Fibroblast of lung (primary cell): ENCODE data around the gene KCTD19. TPM values are rescaled to one million over a fixed set of nuclear protein-coding genes. Genes with fewer than 3 reads are reported as not detected.

ENCODE experiments used
- DNase-seq, 2 donors: peaks; one replicate each; pipeline versions ENCODE4 v3.0.0 to v3.0.0-alpha.2; 2010; ENCODE audit warnings: low read depth in 2 of 2
- H2AFZ ChIP-seq: 2 replicates; pipeline ENCODE4 v1.5.1; 2012; ENCODE audit warnings: low read length, control low read depth, inconsistent platforms
- H3K27ac ChIP-seq: 2 replicates; pipeline ENCODE4 v1.5.1; 2011; ENCODE audit warnings: low read length, control low read depth; ENCODE audit not compliant: insufficient read depth
- H3K27me3 ChIP-seq: 2 replicates; pipeline ENCODE4 v1.5.1; 2011; ENCODE audit warnings: mild to moderate bottlenecking, low read length; ENCODE audit not compliant: control insufficient read depth, insufficient read depth
- H3K36me3 ChIP-seq: 2 replicates; pipeline ENCODE4 v1.5.1; 2011; ENCODE audit warnings: low read length; ENCODE audit not compliant: control insufficient read depth, insufficient read depth
- H3K4me1 ChIP-seq: 2 replicates; pipeline ENCODE4 v1.5.1; 2011; ENCODE audit warnings: low read length; ENCODE audit not compliant: control insufficient read depth, insufficient read depth; ENCODE audit errors: extremely low read depth
- H3K4me2 ChIP-seq: 2 replicates; pipeline ENCODE4 v1.5.1; 2011; ENCODE audit warnings: low read length, control low read depth; ENCODE audit not compliant: insufficient read depth; ENCODE audit errors: extremely low read depth
- H3K4me3 ChIP-seq, 4 experiments: fragments of 200-600 bp in 1 of 4; sonication (generic) in 1 of 4; replicated peaks in 1 of 4; 2 replicates each; pipeline ENCODE4 v1.5.1; 2011 to 2016; ENCODE audit warnings: low read length in 4 of 4, low read depth in 3 of 4, mild to moderate bottlenecking in 3 of 4, control low read depth in 2 of 4, inconsistent platforms in 1 of 4, mixed read lengths in 1 of 4; ENCODE audit not compliant: insufficient read depth in 1 of 4; ENCODE audit errors: control extremely low read depth in 1 of 4
- H3K79me2 ChIP-seq: 2 replicates; pipeline ENCODE4 v1.5.1; 2012; ENCODE audit warnings: mild to moderate bottlenecking, low read length, inconsistent platforms; ENCODE audit not compliant: control insufficient read depth, insufficient read depth
- H3K9ac ChIP-seq: 2 replicates; pipeline ENCODE4 v1.5.1; 2011; ENCODE audit warnings: mild to moderate bottlenecking, low read length, control low read depth; ENCODE audit not compliant: insufficient read depth
- H3K9me3 ChIP-seq: 2 replicates; pipeline ENCODE4 v1.5.1; 2012; ENCODE audit warnings: low read depth, low read length; ENCODE audit not compliant: control insufficient read depth, insufficient read depth
- H4K20me1 ChIP-seq: 2 replicates; pipeline ENCODE4 v1.5.1; 2011; ENCODE audit warnings: low read length; ENCODE audit not compliant: control insufficient read depth, insufficient read depth; ENCODE audit errors: extremely low read depth
- CTCF ChIP-seq, 2 donors: IDR thresholded peaks in 1 of 2; conservative IDR thresholded peaks in 1 of 2; 1 replicate in 1 of 2; 2 replicates in 1 of 2; pipeline ENCODE4 v1.5.1; 2011 to 2012; ENCODE audit warnings: low read length in 2 of 2, control low read depth in 1 of 2, inconsistent platforms in 1 of 2, low read depth in 1 of 2, mild to moderate bottlenecking in 1 of 2
- EZH2 ChIP-seq: IDR thresholded peaks from 2 replicates; pipeline ENCODE4 v1.5.1; 2012; ENCODE audit warnings: low read length, control low read depth, mild to moderate bottlenecking; ENCODE audit errors: missing control alignments
- polyA plus RNA-seq, 2 donors: library from polyadenylated mRNA; depleted of rRNA in 1 of 2; stranded (reverse) in 1 of 2; unstranded in 1 of 2; fragments of >200 nt; gene quantifications; 2 replicates each; pipeline ENCODE4 v1.2.1, GENCODE V29; 2011 to 2012; ENCODE audit warnings: missing spikeins in 1 of 2
- total RNA-seq: library from RNA; depleted of rRNA; stranded (reverse); fragments of >200 nt; gene quantifications from 2 replicates; pipeline ENCODE4 v1.2.1, GENCODE V29; 2014

Gene KCTD19
- total and polyA plus RNA-seq, 2 donors (not counting 1 experiment from before 2014, with no cell fraction given): 0.17 TPM; not detected in 1

GRCh38 chr16:67245186-67245585 is 81.4 kb downstream of the KCTD19 start:
- Histone ChIP-seq H3K36me3 (peaks cover 4% of the 10 kb centered on the region), H4K20me1 (no peaks in the 10 kb centered on the region), H3K9ac (no peak overlapping the region), H3K4me2 (peak overlapping the region; percentile 89), H3K9me3 (no peaks in the 10 kb centered on the region), H3K4me1 (peaks cover 63% of the 10 kb centered on the region), H2AFZ (no peak overlapping the region), H3K4me3 (peak overlapping the region; percentile 79 to 90 (median 87)), H3K27ac (peak overlapping the region; percentile 85), H3K27me3 (no peaks in the 10 kb centered on the region), H3K79me2 (peaks cover 32% of the 10 kb centered on the region)
- TF ChIP-seq CTCF (conservative IDR thresholded peaks at IDR 0.05 in 1 of 2, IDR thresholded peaks at IDR 0.05 in 1 of 2; ENCODE audit: low read depth in 1 of 2, low read length in 2 of 2): no peak
- no peak for TF ChIP-seq EZH2
- no peak for DNase-seq

- Histone ChIP-seq H2AFZ (no peak overlapping the region), H3K9me3 (no peaks in the 10 kb centered on the region), H3K36me3 (peaks cover 4% of the 10 kb centered on the region), H3K27me3 (no peaks in the 10 kb centered on the region), H3K4me1 (peaks cover 64% of the 10 kb centered on the region), H3K4me2 (peak overlapping the region; percentile 89), H4K20me1 (no peaks in the 10 kb centered on the region), H3K79me2 (peaks cover 37% of the 10 kb centered on the region), H3K9ac (peak overlapping the region; percentile 10), H3K4me3 (peak overlapping the region in 2 of 4 experiments; percentile 14 to 90), H3K27ac (peak overlapping the region; percentile 85)
- DNase-seq: peak; percentile 68 to 87
- TF ChIP-seq EZH2 (no peak), CTCF (conservative IDR thresholded peaks at IDR 0.05 in 1 of 2, IDR thresholded peaks at IDR 0.05 in 1 of 2; ENCODE audit: low read depth in 1 of 2, low read length in 2 of 2) (peak in 1 of 2 donors; percentile 5)
These were observed 82.0 kb downstream of the KCTD19 start for GRCh38 chr16:67244387-67245185.

GRCh38 chr16:67243481-67243880 is 83.1 kb downstream of the KCTD19 start:
- H3K4me2 ChIP-seq: peak overlapping the region; percentile 60
- peaks cover 43% of the 10 kb centered on the region for H3K79me2 ChIP-seq
- no peak overlapping the region for H2AFZ ChIP-seq
- no peaks in the 10 kb centered on the region for H3K27me3 ChIP-seq
- no peak overlapping the region for H3K9ac ChIP-seq
- no peaks in the 10 kb centered on the region for H3K9me3 ChIP-seq
- peaks cover 8% of the 10 kb centered on the region for H3K36me3 ChIP-seq
- H3K27ac ChIP-seq: peak overlapping the region; percentile 85
- DNase-seq: no peak
- H3K4me1 ChIP-seq: peaks cover 59% of the 10 kb centered on the region
- TF ChIP-seq CTCF (conservative IDR thresholded peaks at IDR 0.05 in 1 of 2, IDR thresholded peaks at IDR 0.05 in 1 of 2; ENCODE audit: low read depth in 1 of 2, low read length in 2 of 2): no peak
- no peak for TF ChIP-seq EZH2
- H3K4me3 ChIP-seq: no peak overlapping the region
- H4K20me1 ChIP-seq: no peaks in the 10 kb centered on the region
